ENCODE measurements around the gene LCN15. TPM values are rescaled to one million over a fixed set of nuclear protein-coding genes. Genes with fewer than 3 reads are reported as not detected.

The LCN15 gene
- total RNA-seq, 1 donor from 2014 or later, result not detected

- peaks cover 11% of the 10 kb centered on the region for H3K27me3 ChIP-seq (ENCODE audit: insufficient read depth, low read length)
- no peak overlapping the region for H3K4me2 ChIP-seq (ENCODE audit: low read length)
- H3K9me3 ChIP-seq (ENCODE audit: insufficient read depth, low read depth, low read length), result no peaks in the 10 kb centered on the region
- no peak overlapping the region for H3K9ac ChIP-seq (ENCODE audit: low read length)
- no peaks in the 10 kb centered on the region for H3K79me2 ChIP-seq (ENCODE audit: insufficient read depth, low read length)
- Mint-ChIP-seq H3K9me3 (ENCODE audit: unreplicated experiment) (no peaks in the 10 kb centered on the region), H3K27ac (ENCODE audit: unreplicated experiment) (no peak overlapping the region), H3K36me3 (ENCODE audit: low read depth, unreplicated experiment) (no peaks in the 10 kb centered on the region), H3K4me1 (ENCODE audit: low read depth, unreplicated experiment) (peaks cover 5% of the 10 kb centered on the region), H3K27me3 (ENCODE audit: low read depth, unreplicated experiment) (peaks cover 15% of the 10 kb centered on the region), H3K4me3 (ENCODE audit: unreplicated experiment) (no peak overlapping the region)
- no peak overlapping the region for H3K27ac ChIP-seq (ENCODE audit: low read depth, low read length)
- no peak overlapping the region for H3K4me3 ChIP-seq (ENCODE audit: insufficient read depth, low read depth, low read length)
- H3K4me1 ChIP-seq (ENCODE audit: insufficient read depth, low read length), result no peaks in the 10 kb centered on the region
- H4K20me1 ChIP-seq (ENCODE audit: insufficient read depth, low read length), result no peaks in the 10 kb centered on the region
- FAIRE-seq (no peak), DNase-seq (ENCODE audit: low read depth) (no peak)
- no peak overlapping the region for H2AFZ ChIP-seq (ENCODE audit: low read depth, low read length)
- no peak for TF ChIP-seq CTCF (IDR thresholded peaks at IDR 0.05; ENCODE audit: insufficient read depth, low read depth, low read length)
- TF ChIP-seq EZH2 (IDR thresholded peaks at IDR 0.05; ENCODE audit: insufficient read depth, low read length), result no peak
- no peaks in the 10 kb centered on the region for H3K36me3 ChIP-seq (ENCODE audit: insufficient read depth, low read length)
These were observed 20.7 kb upstream of the LCN15 start for GRCh38 chr9:136784997-136785361.

- no peaks in the 10 kb centered on the region for H3K36me3 Mint-ChIP-seq (ENCODE audit: low read depth, unreplicated experiment)
- FAIRE-seq, result no peak
- H2AFZ ChIP-seq (ENCODE audit: low read depth, low read length), result no peak overlapping the region
These were observed 20.1 kb upstream of the LCN15 start for GRCh38 chr9:136784249-136784996.

More at GRCh38 chr9:136784249-136784996, 20.1 kb upstream of the LCN15 start:
- no peak overlapping the region for H3K27ac ChIP-seq (ENCODE audit: low read depth, low read length)
- Mint-ChIP-seq H3K4me3 (ENCODE audit: unreplicated experiment) (no peak overlapping the region), H3K27me3 (ENCODE audit: low read depth, unreplicated experiment) (peaks cover 15% of the 10 kb centered on the region), H3K9me3 (ENCODE audit: unreplicated experiment) (no peaks in the 10 kb centered on the region), H3K4me1 (ENCODE audit: low read depth, unreplicated experiment) (peaks cover 5% of the 10 kb centered on the region), H3K27ac (ENCODE audit: unreplicated experiment) (no peak overlapping the region)
- peaks cover 14% of the 10 kb centered on the region for H3K27me3 ChIP-seq (ENCODE audit: insufficient read depth, low read length)
- H3K9ac ChIP-seq (ENCODE audit: low read length), result no peak overlapping the region
- H3K4me1 ChIP-seq (ENCODE audit: insufficient read depth, low read length), result no peaks in the 10 kb centered on the region
- H3K4me2 ChIP-seq (ENCODE audit: low read length), result no peak overlapping the region
- H3K36me3 ChIP-seq (ENCODE audit: insufficient read depth, low read length), result no peaks in the 10 kb centered on the region
- DNase-seq (ENCODE audit: low read depth), result no peak
- TF ChIP-seq CTCF (IDR thresholded peaks at IDR 0.05; ENCODE audit: insufficient read depth, low read depth, low read length) (peak; percentile 18), EZH2 (IDR thresholded peaks at IDR 0.05; ENCODE audit: insufficient read depth, low read length) (no peak)
- no peaks in the 10 kb centered on the region for H3K79me2 ChIP-seq (ENCODE audit: insufficient read depth, low read length)
- no peaks in the 10 kb centered on the region for H4K20me1 ChIP-seq (ENCODE audit: insufficient read depth, low read length)
- no peak overlapping the region for H3K4me3 ChIP-seq (ENCODE audit: insufficient read depth, low read depth, low read length)
- no peaks in the 10 kb centered on the region for H3K9me3 ChIP-seq (ENCODE audit: insufficient read depth, low read depth, low read length)

Measured in astrocyte (in vitro differentiated cells and primary cell).